Neural progenitor cell (in vitro differentiated cells): ENCODE data around the gene F5.

ENCODE experiments used
- CTCF ChIP-seq: fragments of 200-600 bp; sonication (generic); IDR thresholded peaks from 2 replicates; pipeline ENCODE4 v1.5.1; 2017; ENCODE audit warnings: antibody characterized with exemption, mild to moderate bottlenecking
- EZH2 ChIP-seq: fragments of 200-600 bp; sonication (generic); IDR thresholded peaks from 2 replicates; pipeline ENCODE4 v1.6.1; 2017; ENCODE audit warnings: antibody characterized with exemption, mild to moderate bottlenecking, moderate library complexity
- EZH2phosphoT487 ChIP-seq: fragments of 200-600 bp; sonication (generic); IDR thresholded peaks from 2 replicates; pipeline ENCODE4 v1.6.1; 2017; ENCODE audit warnings: antibody characterized with exemption

- TF ChIP-seq CTCF: peak; percentile 59
- no peak for TF ChIP-seq EZH2
- TF ChIP-seq EZH2phosphoT487: no peak
Observed at GRCh38 chr1:169586395-169587255, at the start of gene F5.
